Activated CD4-positive, alpha-beta T cell treated with anti-CD3 and anti-CD28 coated beads, Interleukin-2, amount 50 U/mL, for 24 hours (primary cell): Measurements from ENCODE around the gene DAZAP1.
"Not testable (repeated sequence)": the region's sequence is repeated elsewhere in the genome, so short reads cannot be mapped to it uniquely, and the experiment has no call there.

Experiments used
- DNase-seq, 2 donors: peaks; one replicate each; pipeline ENCODE4 v3.0.0-alpha.2; 2020; ENCODE audit warnings: low read depth in 1 of 2, low spot score in 1 of 2

The DAZAP1 gene

GRCh38 chr19:1410136-1410786, 2.9 kb downstream of the DAZAP1 start:
- DNase-seq, result no peak

GRCh38 chr19:1410789-1411188, 3.4 kb downstream of the DAZAP1 start:
- no peak for DNase-seq

- no peak for DNase-seq
Observed at GRCh38 chr19:1411255-1412191, 4.1 kb downstream of the DAZAP1 start.

GRCh38 chr19:1412323-1412923, 5.0 kb downstream of the DAZAP1 start:
- DNase-seq, result no peak

GRCh38 chr19:1412995-1413800, 5.8 kb downstream of the DAZAP1 start:
- DNase-seq, result no peak

GRCh38 chr19:1416014-1416841, 8.8 kb downstream of the DAZAP1 start:
- DNase-seq, result no peak

GRCh38 chr19:1417145-1417544, 9.8 kb downstream of the DAZAP1 start:
- DNase-seq, result no peak

- DNase-seq, result no peak
Observed at GRCh38 chr19:1417681-1418495, 10.5 kb downstream of the DAZAP1 start.

- DNase-seq, result no peak
Observed at GRCh38 chr19:1418496-1418775, 11.1 kb downstream of the DAZAP1 start.

GRCh38 chr19:1418951-1419738, 11.8 kb downstream of the DAZAP1 start:
- DNase-seq, result no peak

GRCh38 chr19:1420085-1420484, 12.7 kb downstream of the DAZAP1 start:
- not testable (repeated sequence) for DNase-seq

GRCh38 chr19:1420590-1420989, 13.2 kb downstream of the DAZAP1 start:
- no peak for DNase-seq

- no peak for DNase-seq
Observed at GRCh38 chr19:1421218-1421957, 14.0 kb downstream of the DAZAP1 start.

GRCh38 chr19:1421958-1422305, 14.5 kb downstream of the DAZAP1 start:
- no peak for DNase-seq

GRCh38 chr19:1422360-1422759, 15.0 kb downstream of the DAZAP1 start:
- no peak for DNase-seq

- DNase-seq, result no peak
Observed at GRCh38 chr19:1422943-1423342, 15.6 kb downstream of the DAZAP1 start.

GRCh38 chr19:1423436-1424191, 16.2 kb downstream of the DAZAP1 start:
- no peak for DNase-seq
